GM19397 (cell line): Measurements from ENCODE around the gene MDM2.
"Not testable (repeated sequence)": the region's sequence is repeated elsewhere in the genome, so short reads cannot be mapped to it uniquely, and the experiment has no call there.

Experiments
- ATAC-seq: cut with Tn5 transposase; IDR thresholded peaks from one replicate; pipeline ENCODE4 v1.9.1; 2021; ENCODE audit warnings: mild to moderate bottlenecking, moderate library complexity; ENCODE audit not compliant: unreplicated experiment

Gene MDM2

GRCh38 chr12:68824597-68825250, 16.7 kb downstream of the MDM2 start:
- ATAC-seq: no peak

- ATAC-seq: no peak
Observed at GRCh38 chr12:68825569-68826217, 17.7 kb downstream of the MDM2 start.

- no peak for ATAC-seq
Observed at GRCh38 chr12:68827895-68828671, 20.1 kb downstream of the MDM2 start.

GRCh38 chr12:68828672-68829068, 20.7 kb downstream of the MDM2 start:
- no peak for ATAC-seq

- ATAC-seq: no peak
Observed at GRCh38 chr12:68831272-68831671, 23.3 kb downstream of the MDM2 start.

GRCh38 chr12:68831751-68832503, 23.9 kb downstream of the MDM2 start:
- no peak for ATAC-seq

GRCh38 chr12:68832504-68832867, 24.5 kb downstream of the MDM2 start:
- no peak for ATAC-seq

GRCh38 chr12:68833508-68833907, 25.5 kb downstream of the MDM2 start:
- no peak for ATAC-seq

GRCh38 chr12:68835333-68835908, 27.4 kb downstream of the MDM2 start:
- no peak for ATAC-seq

- no peak for ATAC-seq
Observed at GRCh38 chr12:68837215-68837614, 29.2 kb downstream of the MDM2 start.

GRCh38 chr12:68838046-68838886, 30.3 kb downstream of the MDM2 start:
- ATAC-seq: no peak

- no peak for ATAC-seq
Observed at GRCh38 chr12:68839183-68840147, 31.5 kb downstream of the MDM2 start.

GRCh38 chr12:68841175-68841574, 33.2 kb downstream of the MDM2 start:
- ATAC-seq: not testable (repeated sequence)

GRCh38 chr12:68841717-68842116, 33.7 kb downstream of the MDM2 start:
- no peak for ATAC-seq

- ATAC-seq: no peak
Observed at GRCh38 chr12:68842123-68842522, 34.1 kb downstream of the MDM2 start.

GRCh38 chr12:68842784-68843567, 35.0 kb downstream of the MDM2 start:
- no peak for ATAC-seq

GRCh38 chr12:68844318-68844745, 36.4 kb downstream of the MDM2 start:
- ATAC-seq: no peak
